GM12878 (cell line): ENCODE data around the gene PNMA6E. TPM values are rescaled to one million over a fixed set of nuclear protein-coding genes. Genes with fewer than 3 reads are reported as not detected.
"Not testable (repeated sequence)": the region's sequence is repeated elsewhere in the genome, so short reads cannot be mapped to it uniquely, and the experiment has no call there.

ENCODE experiments used
- ATAC-seq: fragments of 200-7000 bp; cut with Tn5 transposase; 3 replicates; pipeline ENCODE4 v1.9.1; 2020; ENCODE audit warnings: mild to moderate bottlenecking, moderate library complexity
- BruUV-seq: library from RNA; stranded (reverse); fragments of 400-500 nt; replicated peaks from 2 replicates; lab custom pipeline; 2021; lab: Mats Ljungman, UMichigan
- CTCF ChIA-PET: fragments of 300-600 bp; sonication (Branson Sonifier 250); formaldehyde crosslinking; extraction: SDS; loops from one replicate; lab custom pipeline; 2021; ENCODE audit warnings: inconsistent platforms; lab: Yijun Ruan, JAX
- POLR2A ChIA-PET: fragments of 350-600 bp; formaldehyde crosslinking; extraction: SDS; loops from one replicate; lab custom pipeline; 2021; ENCODE audit warnings: inconsistent platforms; lab: Charles Lee
- RAD21 ChIA-PET: fragments of 300-600 bp; sonication (Branson Sonifier 250); formaldehyde crosslinking; loops from one replicate; lab custom pipeline; 2023; ENCODE audit warnings: antibody characterized with exemption; ENCODE audit not compliant: unreplicated experiment; lab: Charles Lee
- SMC1A ChIA-PET: fragments of 300-600 bp; sonication (Branson Sonifier 250); formaldehyde crosslinking; loops from one replicate; lab custom pipeline; 2023; ENCODE audit not compliant: unreplicated experiment, uncharacterized antibody; lab: Charles Lee
- DNase-seq: peaks from one replicate; pipeline ENCODE4 v3.0.0-alpha.2; 2011; ENCODE audit warnings: low read depth, low spot score
- FAIRE-seq: peaks from 3 replicates; lab custom pipeline; 2011; peaks lifted over from hg19 to GRCh38; lab: Jason Lieb, UNC
- H2AFZ ChIP-seq: 2 replicates; pipeline ENCODE4 v1.6.0; 2011; ENCODE audit warnings: low read depth, low read length, control low read depth; ENCODE audit not compliant: control insufficient read depth
- H3K27ac ChIP-seq: 2 replicates; pipeline ENCODE4 v1.5.1; 2011; ENCODE audit warnings: control low read depth; ENCODE audit not compliant: control insufficient read depth, insufficient read depth
- H3K27me3 ChIP-seq, 2 experiments: replicated peaks in 1 of 2; 2 replicates each; pipeline versions ENCODE4 v1.6.0 to v1.6.1; 2011; ENCODE audit warnings: low read length in 1 of 2; ENCODE audit not compliant: control insufficient read depth in 2 of 2, insufficient read depth in 2 of 2
- H3K36me3 ChIP-seq, 2 experiments: 2 replicates each; pipeline ENCODE4 v1.5.1; 2011; ENCODE audit warnings: low read length in 1 of 2; ENCODE audit not compliant: control insufficient read depth in 2 of 2, insufficient read depth in 2 of 2
- H3K4me1 ChIP-seq: 2 replicates; pipeline ENCODE4 v1.6.1; 2011; ENCODE audit warnings: mild to moderate bottlenecking, low read length, moderate library complexity, mixed read lengths; ENCODE audit not compliant: control insufficient read depth, insufficient read depth
- H3K4me2 ChIP-seq: 2 replicates; pipeline ENCODE4 v1.6.0; 2011; ENCODE audit warnings: control low read depth; ENCODE audit not compliant: control insufficient read depth, insufficient read depth
- H3K4me3 ChIP-seq: fragments of 200-600 bp; sonication (generic); 2 replicates; pipeline ENCODE4 v1.5.1; 2016
- H3K79me2 ChIP-seq: 2 replicates; pipeline ENCODE4 v1.6.0; 2011; ENCODE audit warnings: low read length; ENCODE audit not compliant: control insufficient read depth, insufficient read depth
- H3K9ac ChIP-seq: 2 replicates; pipeline ENCODE4 v1.8.0; 2011; ENCODE audit warnings: low read length, control low read depth, mixed read lengths; ENCODE audit not compliant: control insufficient read depth, insufficient read depth
- H3K9me3 ChIP-seq: replicated peaks from 3 replicates; pipeline ENCODE4 v1.5.1; 2011; ENCODE audit warnings: mild to moderate bottlenecking, low read length; ENCODE audit not compliant: control insufficient read depth, insufficient read depth
- H4K20me1 ChIP-seq: 2 replicates; pipeline ENCODE4 v1.6.0; 2011; ENCODE audit not compliant: control insufficient read depth, insufficient read depth
- DPF2 ChIP-seq: fragments of 450-650 bp; IDR thresholded peaks from 2 replicates; pipeline ENCODE4 v1.6.1; 2017; ENCODE audit warnings: mild to moderate bottlenecking
- JUNB ChIP-seq: IDR thresholded peaks from 2 replicates; pipeline ENCODE4 v1.6.1; 2016; ENCODE audit warnings: antibody characterized with exemption, mild to moderate bottlenecking
- MEF2B ChIP-seq: fragments of 450-650 bp; IDR thresholded peaks from 2 replicates; pipeline ENCODE4 v1.6.1; 2018; ENCODE audit warnings: mild to moderate bottlenecking, moderate library complexity; ENCODE audit not compliant: partially characterized antibody, poor library complexity, severe bottlenecking
- PAX5 ChIP-seq: IDR thresholded peaks from 2 replicates; pipeline ENCODE4 v1.6.1; 2011; ENCODE audit warnings: low read depth, low read length, borderline replicate concordance
- SIN3A ChIP-seq: IDR thresholded peaks from 2 replicates; pipeline ENCODE4 v1.6.1; 2012; ENCODE audit warnings: low read depth, low read length, improper control_type of control experiment
- SP1 ChIP-seq: IDR thresholded peaks from one replicate; pipeline ENCODE4 v1.6.1; 2011; ENCODE audit warnings: low read depth, low read length
- STAT1 ChIP-seq: fragments of 450-650 bp; conservative IDR thresholded peaks from 2 replicates; pipeline ENCODE4 v1.6.1; 2014; ENCODE audit warnings: antibody characterized with exemption, mild to moderate bottlenecking
- TCF12 ChIP-seq: IDR thresholded peaks from 2 replicates; pipeline ENCODE4 v1.6.1; 2011; ENCODE audit warnings: low read depth, mild to moderate bottlenecking, low read length
- WRNIP1 ChIP-seq: IDR thresholded peaks from 2 replicates; pipeline ENCODE4 v1.6.1; 2011; ENCODE audit warnings: low read depth, low read length, improper control_type of control experiment, borderline replicate concordance
- WGBS: methylation state at CpG from one replicate; pipeline ENCODE4 v1.1.6; 2016; ENCODE audit warnings: low lambda C conversion rate; ENCODE audit not compliant: insufficient replicate concordance, insufficient coverage; ENCODE audit errors: missing lambda C conversion rate; 5-methylcytosine and 5-hydroxymethylcytosine counted together
- in situ Hi-C: fragments of 300-500 bp; cut with MboI; formaldehyde crosslinking; loops from 9 replicates; pipeline ENCODE4 v1.14.3; 2018; ENCODE audit warnings: mixed read lengths
- intact Hi-C: fragments of 100-400 bp; cut with micrococcal nuclease; formaldehyde crosslinking; loops from one replicate; pipeline ENCODE4 v1.14.2; 2022; ENCODE audit not compliant: unreplicated experiment
- polyA plus RNA-seq, 11 experiments: library from polyadenylated mRNA; depleted of rRNA in 4 of 11; unstranded in 6 of 11; stranded (reverse) in 5 of 11; fragments of >200 nt; fragmentation: Nextera tagmentation in 4 of 11; fragmentation: Illumina TruSeq in 1 of 11; extraction: Ambion mirVana in 4 of 11; extraction: Trizol in 1 of 11; gene quantifications; 1 replicate in 1 of 11; 2 replicates in 10 of 11; pipeline versions ENCODE4 v1.2.1 to v1.2.3, GENCODE V29; 2011 to 2016; ENCODE audit warnings: inconsistent platforms in 2 of 11, missing spikeins in 2 of 11, low read depth in 1 of 11
- total RNA-seq, 4 experiments: library from RNA; depleted of rRNA in 3 of 4; stranded (reverse); fragments of >200 nt in 3 of 4; fragmentation: Illumina TruSeq in 1 of 4; extraction: Trizol in 1 of 4; gene quantifications; 2 replicates each; pipeline versions ENCODE4 v1.2.1 to v1.2.3, GENCODE V29; 2013 to 2021
- TF ChIP-seq, protein P1 (sequence below): IDR thresholded peaks from 2 replicates; pipeline ENCODE4 v1.6.1; 2012; ENCODE audit warnings: mild to moderate bottlenecking, low read depth, low read length
- TF ChIP-seq, protein P2 (sequence below): IDR thresholded peaks from 2 replicates; pipeline ENCODE4 v1.6.1; 2011; ENCODE audit warnings: borderline replicate concordance, low read depth, mild to moderate bottlenecking, moderate library complexity, low read length; ENCODE audit not compliant: insufficient read depth, poor library complexity, severe bottlenecking

Gene PNMA6E
- total and polyA plus RNA-seq, 10 of the 15 experiments (the other 5 are each of a cell fraction or from before 2014, with no cell fraction given): not detected

DNA sequence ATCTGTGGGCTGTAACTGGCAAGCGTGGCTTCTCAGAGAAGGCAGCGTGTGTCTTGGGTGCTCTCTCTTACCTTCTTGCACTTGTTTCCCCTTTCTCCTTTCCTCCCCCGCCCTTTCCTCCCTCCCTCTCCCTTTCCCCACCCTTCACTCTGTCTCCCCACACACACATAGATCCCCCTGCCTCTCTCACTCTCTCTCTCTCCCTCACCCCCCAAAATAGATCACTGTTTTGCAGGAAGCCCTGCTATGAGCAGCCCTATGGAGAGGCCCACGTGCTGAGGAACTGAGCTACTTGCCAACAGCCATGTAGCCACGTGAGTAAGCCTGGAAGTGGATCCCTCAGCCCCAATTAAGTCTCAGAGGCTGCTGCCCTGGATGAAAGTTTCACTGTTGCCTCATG, 4.3 kb upstream of the PNMA6E start:
- in situ Hi-C loops: no loop called here
- Histone ChIP-seq H3K4me2 (no peak overlapping the region), H3K36me3 (no peaks in the 10 kb centered on the region), H4K20me1 (no peaks in the 10 kb centered on the region), H2AFZ (no peak overlapping the region), H3K79me2 (no peaks in the 10 kb centered on the region), H3K9ac (no peak overlapping the region), H3K9me3 (no peaks in the 10 kb centered on the region; the same call in 2 of the 3 replicates), H3K4me3 (no peak overlapping the region), H3K27me3 (no peaks in the 10 kb centered on the region), H3K27ac (no peak overlapping the region), H3K4me1 (no peaks in the 10 kb centered on the region)
- intact Hi-C loops: no loop called here
- ChIA-PET CTCF (no interaction called here), SMC1A (no interaction called here), RAD21 (no interaction called here), POLR2A (no interaction called here)
- no peak for DNase-seq
- FAIRE-seq: no peak
- TF ChIP-seq PAX5 (no peak), SIN3A (no peak), SP1 (no peak), JUNB (no peak), TCF12 (no peak), STAT1 (no peak), DPF2 (no peak), WRNIP1 (no peak), MEF2B (no peak)
- TF ChIP-seq, protein P1, sequence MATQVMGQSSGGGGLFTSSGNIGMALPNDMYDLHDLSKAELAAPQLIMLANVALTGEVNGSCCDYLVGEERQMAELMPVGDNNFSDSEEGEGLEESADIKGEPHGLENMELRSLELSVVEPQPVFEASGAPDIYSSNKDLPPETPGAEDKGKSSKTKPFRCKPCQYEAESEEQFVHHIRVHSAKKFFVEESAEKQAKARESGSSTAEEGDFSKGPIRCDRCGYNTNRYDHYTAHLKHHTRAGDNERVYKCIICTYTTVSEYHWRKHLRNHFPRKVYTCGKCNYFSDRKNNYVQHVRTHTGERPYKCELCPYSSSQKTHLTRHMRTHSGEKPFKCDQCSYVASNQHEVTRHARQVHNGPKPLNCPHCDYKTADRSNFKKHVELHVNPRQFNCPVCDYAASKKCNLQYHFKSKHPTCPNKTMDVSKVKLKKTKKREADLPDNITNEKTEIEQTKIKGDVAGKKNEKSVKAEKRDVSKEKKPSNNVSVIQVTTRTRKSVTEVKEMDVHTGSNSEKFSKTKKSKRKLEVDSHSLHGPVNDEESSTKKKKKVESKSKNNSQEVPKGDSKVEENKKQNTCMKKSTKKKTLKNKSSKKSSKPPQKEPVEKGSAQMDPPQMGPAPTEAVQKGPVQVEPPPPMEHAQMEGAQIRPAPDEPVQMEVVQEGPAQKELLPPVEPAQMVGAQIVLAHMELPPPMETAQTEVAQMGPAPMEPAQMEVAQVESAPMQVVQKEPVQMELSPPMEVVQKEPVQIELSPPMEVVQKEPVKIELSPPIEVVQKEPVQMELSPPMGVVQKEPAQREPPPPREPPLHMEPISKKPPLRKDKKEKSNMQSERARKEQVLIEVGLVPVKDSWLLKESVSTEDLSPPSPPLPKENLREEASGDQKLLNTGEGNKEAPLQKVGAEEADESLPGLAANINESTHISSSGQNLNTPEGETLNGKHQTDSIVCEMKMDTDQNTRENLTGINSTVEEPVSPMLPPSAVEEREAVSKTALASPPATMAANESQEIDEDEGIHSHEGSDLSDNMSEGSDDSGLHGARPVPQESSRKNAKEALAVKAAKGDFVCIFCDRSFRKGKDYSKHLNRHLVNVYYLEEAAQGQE: no peak
- TF ChIP-seq, protein P2, sequence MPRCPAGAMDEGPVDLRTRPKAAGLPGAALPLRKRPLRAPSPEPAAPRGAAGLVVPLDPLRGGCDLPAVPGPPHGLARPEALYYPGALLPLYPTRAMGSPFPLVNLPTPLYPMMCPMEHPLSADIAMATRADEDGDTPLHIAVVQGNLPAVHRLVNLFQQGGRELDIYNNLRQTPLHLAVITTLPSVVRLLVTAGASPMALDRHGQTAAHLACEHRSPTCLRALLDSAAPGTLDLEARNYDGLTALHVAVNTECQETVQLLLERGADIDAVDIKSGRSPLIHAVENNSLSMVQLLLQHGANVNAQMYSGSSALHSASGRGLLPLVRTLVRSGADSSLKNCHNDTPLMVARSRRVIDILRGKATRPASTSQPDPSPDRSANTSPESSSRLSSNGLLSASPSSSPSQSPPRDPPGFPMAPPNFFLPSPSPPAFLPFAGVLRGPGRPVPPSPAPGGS: no peak
- no TSS peak for BruUV-seq
- no peak for ATAC-seq
- 10% methylated on average over 4 of the region's 5 CpGs for WGBS

DNA sequence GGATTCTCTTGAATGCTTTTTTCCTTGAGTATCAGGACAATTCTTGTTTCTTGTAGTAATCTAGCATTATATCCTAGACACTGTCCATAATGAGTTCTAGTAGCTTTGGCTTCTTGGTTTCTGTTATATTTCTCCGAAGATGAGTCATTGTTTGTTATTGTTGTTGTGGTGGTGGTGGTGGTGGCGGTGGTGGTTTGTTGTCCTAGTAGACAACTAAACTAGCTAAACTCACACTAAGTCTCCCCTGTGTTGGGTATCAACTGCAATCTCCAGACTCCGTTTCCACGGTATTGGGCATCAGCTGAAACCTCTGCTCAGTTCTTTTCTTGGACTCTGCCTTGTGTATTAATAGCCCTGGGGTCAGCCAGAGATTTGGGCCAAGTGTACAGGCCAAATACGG, 3.2 kb upstream of the PNMA6E start:
- intact Hi-C loops, ATAC-seq, RAD21 ChIA-PET, H3K4me3 ChIP-seq, H2AFZ ChIP-seq, H3K9ac ChIP-seq, DNase-seq, H3K27ac ChIP-seq, H3K4me2 ChIP-seq, H3K79me2 ChIP-seq, SMC1A ChIA-PET, FAIRE-seq, H4K20me1 ChIP-seq, H3K36me3 ChIP-seq, CTCF ChIA-PET, in situ Hi-C loops, H3K4me1 ChIP-seq, H3K27me3 ChIP-seq, H3K9me3 ChIP-seq, BruUV-seq: not testable (repeated sequence)
- POLR2A ChIA-PET: interaction anchor here (0.6 kb wide), 1 partner anchor 463 kb away, joined by 3 read pairs; no protein-coding TSS in a partner anchor
- 20% methylated on average over 5 of the region's 5 CpGs for WGBS
